Measurements from ENCODE around the gene ENOX2. TPM values are rescaled to one million over a fixed set of nuclear protein-coding genes. Genes with fewer than 3 reads are reported as not detected.

ENOX2 gene
- total and polyA plus RNA-seq, 2 donors (not counting 1 experiment from before 2014, with no cell fraction given) = 7.6 to 12.9 TPM

DNA sequence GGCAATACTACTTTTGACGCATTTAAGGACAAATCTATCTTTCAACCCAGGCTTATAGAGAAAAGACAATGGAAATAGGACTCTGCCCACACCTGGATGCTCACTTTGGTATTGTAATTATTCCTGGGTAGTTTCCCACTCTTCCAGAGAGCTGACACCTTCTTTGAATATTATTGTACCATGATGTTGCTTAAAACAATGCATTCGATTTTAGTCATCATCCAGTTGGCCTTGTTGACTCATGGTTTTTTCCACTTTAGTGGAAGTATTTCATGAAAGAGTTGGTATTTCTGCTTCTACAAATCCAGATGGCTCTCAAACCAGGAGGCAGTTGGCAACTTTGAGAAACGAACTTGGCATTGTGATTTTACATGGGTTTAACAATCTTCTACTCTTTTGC is 124.2 kb downstream of the ENOX2 start:
- H4K20me1 ChIP-seq (ENCODE audit: control insufficient read depth, extremely low read depth, insufficient read depth, low read length) = no peaks in the 10 kb centered on the region
- H3K4me3 ChIP-seq (replicated peaks in 1 of 4; ENCODE audit: control extremely low read depth in 1 of 4, insufficient read depth in 1 of 4, low read depth in 3 of 4, low read length in 4 of 4) = no peak overlapping the region
- no peak overlapping the region for H3K4me2 ChIP-seq (ENCODE audit: extremely low read depth, insufficient read depth, low read length)
- no peaks in the 10 kb centered on the region for H3K36me3 ChIP-seq (ENCODE audit: control insufficient read depth, insufficient read depth, low read length)
- no peaks in the 10 kb centered on the region for H3K9me3 ChIP-seq (ENCODE audit: control insufficient read depth, insufficient read depth, low read depth, low read length)
- no peak overlapping the region for H2AFZ ChIP-seq (ENCODE audit: low read length)
- no peaks in the 10 kb centered on the region for H3K4me1 ChIP-seq (ENCODE audit: control insufficient read depth, extremely low read depth, insufficient read depth, low read length)
- no peak overlapping the region for H3K27ac ChIP-seq (ENCODE audit: insufficient read depth, low read length)
- DNase-seq (ENCODE audit: low read depth in 2 of 2) = peak in 1 of 2 donors; percentile 16
- no peaks in the 10 kb centered on the region for H3K27me3 ChIP-seq (ENCODE audit: control insufficient read depth, insufficient read depth, low read length)
- H3K9ac ChIP-seq (ENCODE audit: insufficient read depth, low read length) = no peak overlapping the region
- TF ChIP-seq, protein P1, sequence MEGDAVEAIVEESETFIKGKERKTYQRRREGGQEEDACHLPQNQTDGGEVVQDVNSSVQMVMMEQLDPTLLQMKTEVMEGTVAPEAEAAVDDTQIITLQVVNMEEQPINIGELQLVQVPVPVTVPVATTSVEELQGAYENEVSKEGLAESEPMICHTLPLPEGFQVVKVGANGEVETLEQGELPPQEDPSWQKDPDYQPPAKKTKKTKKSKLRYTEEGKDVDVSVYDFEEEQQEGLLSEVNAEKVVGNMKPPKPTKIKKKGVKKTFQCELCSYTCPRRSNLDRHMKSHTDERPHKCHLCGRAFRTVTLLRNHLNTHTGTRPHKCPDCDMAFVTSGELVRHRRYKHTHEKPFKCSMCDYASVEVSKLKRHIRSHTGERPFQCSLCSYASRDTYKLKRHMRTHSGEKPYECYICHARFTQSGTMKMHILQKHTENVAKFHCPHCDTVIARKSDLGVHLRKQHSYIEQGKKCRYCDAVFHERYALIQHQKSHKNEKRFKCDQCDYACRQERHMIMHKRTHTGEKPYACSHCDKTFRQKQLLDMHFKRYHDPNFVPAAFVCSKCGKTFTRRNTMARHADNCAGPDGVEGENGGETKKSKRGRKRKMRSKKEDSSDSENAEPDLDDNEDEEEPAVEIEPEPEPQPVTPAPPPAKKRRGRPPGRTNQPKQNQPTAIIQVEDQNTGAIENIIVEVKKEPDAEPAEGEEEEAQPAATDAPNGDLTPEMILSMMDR (conservative IDR thresholded peaks at IDR 0.05 in 1 of 2, IDR thresholded peaks at IDR 0.05 in 1 of 2; ENCODE audit: low read depth in 1 of 2, low read length in 2 of 2) = no peak
- TF ChIP-seq EZH2 (IDR thresholded peaks at IDR 0.05; ENCODE audit: low read length, missing control alignments) = no peak
- H3K79me2 ChIP-seq (ENCODE audit: control insufficient read depth, insufficient read depth, low read length) = no peaks in the 10 kb centered on the region

DNA sequence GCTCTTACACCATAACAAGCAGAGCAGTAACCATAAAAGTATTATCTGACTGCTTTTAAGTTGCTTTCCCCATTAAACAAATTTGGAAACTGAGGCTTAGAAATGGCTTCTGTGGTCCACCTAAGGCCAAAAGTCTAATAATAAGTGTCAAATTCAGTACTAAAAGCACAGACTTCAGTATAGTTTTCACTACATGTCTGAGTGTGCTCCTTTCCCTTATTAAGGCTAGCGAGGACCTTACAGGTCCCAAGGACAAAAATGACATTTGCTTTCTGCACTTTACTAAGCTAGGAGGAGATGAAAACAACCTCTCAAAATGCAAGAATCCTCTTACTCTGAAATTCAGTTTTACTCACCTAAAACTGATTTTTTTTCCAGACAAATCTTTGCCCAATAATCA is 127.2 kb downstream of the ENOX2 start:
- no peaks in the 10 kb centered on the region for H4K20me1 ChIP-seq (ENCODE audit: control insufficient read depth, extremely low read depth, insufficient read depth, low read length)
- no peak for DNase-seq (ENCODE audit: low read depth in 2 of 2)
- H3K4me1 ChIP-seq (ENCODE audit: control insufficient read depth, extremely low read depth, insufficient read depth, low read length) = peaks cover 4% of the 10 kb centered on the region
- H2AFZ ChIP-seq (ENCODE audit: low read length) = no peak overlapping the region
- H3K9me3 ChIP-seq (ENCODE audit: control insufficient read depth, insufficient read depth, low read depth, low read length) = no peaks in the 10 kb centered on the region
- H3K27ac ChIP-seq (ENCODE audit: insufficient read depth, low read length) = no peak overlapping the region
- no peak for TF ChIP-seq EZH2 (IDR thresholded peaks at IDR 0.05; ENCODE audit: low read length, missing control alignments)
- TF ChIP-seq, protein P1 (conservative IDR thresholded peaks at IDR 0.05 in 1 of 2, IDR thresholded peaks at IDR 0.05 in 1 of 2; ENCODE audit: low read depth in 1 of 2, low read length in 2 of 2) = no peak
- H3K79me2 ChIP-seq (ENCODE audit: control insufficient read depth, insufficient read depth, low read length) = no peaks in the 10 kb centered on the region
- no peak overlapping the region for H3K4me3 ChIP-seq (replicated peaks in 1 of 4; ENCODE audit: control extremely low read depth in 1 of 4, insufficient read depth in 1 of 4, low read depth in 3 of 4, low read length in 4 of 4)
- H3K36me3 ChIP-seq (ENCODE audit: control insufficient read depth, insufficient read depth, low read length) = no peaks in the 10 kb centered on the region
- no peaks in the 10 kb centered on the region for H3K27me3 ChIP-seq (ENCODE audit: control insufficient read depth, insufficient read depth, low read length)
- no peak overlapping the region for H3K9ac ChIP-seq (ENCODE audit: insufficient read depth, low read length)
- H3K4me2 ChIP-seq (ENCODE audit: extremely low read depth, insufficient read depth, low read length) = no peak overlapping the region

DNA sequence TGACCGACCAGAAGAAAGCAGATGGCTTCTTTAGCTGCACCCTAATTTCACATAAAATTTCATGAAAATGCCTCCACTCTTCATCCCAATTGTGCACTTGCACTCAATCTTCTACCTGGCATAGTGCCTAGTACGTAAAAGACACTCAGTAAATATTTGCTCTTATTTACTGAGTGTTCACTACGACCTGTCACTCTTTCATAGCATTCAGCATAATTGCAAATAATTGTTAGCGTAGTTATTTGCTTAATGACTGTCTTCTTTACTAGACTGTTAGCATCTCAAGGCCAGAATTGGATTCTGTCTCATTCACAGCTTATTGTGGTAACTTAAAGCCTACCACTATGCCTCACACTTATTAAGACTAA is 130.2 kb downstream of the ENOX2 start:
- peaks cover 4% of the 10 kb centered on the region for H3K4me1 ChIP-seq (ENCODE audit: control insufficient read depth, extremely low read depth, insufficient read depth, low read length)
- no peaks in the 10 kb centered on the region for H3K36me3 ChIP-seq (ENCODE audit: control insufficient read depth, insufficient read depth, low read length)
- H3K4me2 ChIP-seq (ENCODE audit: extremely low read depth, insufficient read depth, low read length) = no peak overlapping the region
- no peaks in the 10 kb centered on the region for H4K20me1 ChIP-seq (ENCODE audit: control insufficient read depth, extremely low read depth, insufficient read depth, low read length)
- H3K27ac ChIP-seq (ENCODE audit: insufficient read depth, low read length) = no peak overlapping the region
- no peak overlapping the region for H3K9ac ChIP-seq (ENCODE audit: insufficient read depth, low read length)
- no peaks in the 10 kb centered on the region for H3K27me3 ChIP-seq (ENCODE audit: control insufficient read depth, insufficient read depth, low read length)
- H3K9me3 ChIP-seq (ENCODE audit: control insufficient read depth, insufficient read depth, low read depth, low read length) = no peaks in the 10 kb centered on the region
- DNase-seq (ENCODE audit: low read depth in 2 of 2) = no peak
- no peak overlapping the region for H3K4me3 ChIP-seq (replicated peaks in 1 of 4; ENCODE audit: control extremely low read depth in 1 of 4, insufficient read depth in 1 of 4, low read depth in 3 of 4, low read length in 4 of 4)
- H3K79me2 ChIP-seq (ENCODE audit: control insufficient read depth, insufficient read depth, low read length) = no peaks in the 10 kb centered on the region
- TF ChIP-seq, protein P1 (conservative IDR thresholded peaks at IDR 0.05 in 1 of 2, IDR thresholded peaks at IDR 0.05 in 1 of 2; ENCODE audit: low read depth in 1 of 2, low read length in 2 of 2) = no peak
- TF ChIP-seq EZH2 (IDR thresholded peaks at IDR 0.05; ENCODE audit: low read length, missing control alignments) = no peak
- H2AFZ ChIP-seq (ENCODE audit: low read length) = no peak overlapping the region

Measured in fibroblast of lung (primary cell).